HTR-8/SVneo (cell line): ENCODE measurements around the gene SLC26A1.
A peak's percentile ranks its signal among the peaks of the same experiment; 100 is the strongest.
"Not testable (repeated sequence)": the region's sequence is repeated elsewhere in the genome, so short reads cannot be mapped to it uniquely, and the experiment has no call there.

ENCODE experiments used
- DNase-seq: peaks from one replicate; pipeline ENCODE4 v3.0.0; 2011; ENCODE audit warnings: low spot score, mixed read lengths; ENCODE audit not compliant: insufficient read length
- FAIRE-seq: peaks from 2 replicates; lab custom pipeline; 2011; peaks lifted over from hg19 to GRCh38; lab: Jason Lieb, UNC

Gene SLC26A1

GRCh38 chr4:1000686-1001260 is 7.6 kb upstream of the SLC26A1 start:
- no peak for FAIRE-seq

GRCh38 chr4:999882-1000425 is 6.8 kb upstream of the SLC26A1 start:
- DNase-seq, result no peak

More at GRCh38 chr4:1000686-1001260, 7.6 kb upstream of the SLC26A1 start:
- DNase-seq, result no peak

GRCh38 chr4:999240-999863 is 6.1 kb upstream of the SLC26A1 start:
- not testable (repeated sequence) for FAIRE-seq, DNase-seq

More at GRCh38 chr4:999882-1000425, 6.8 kb upstream of the SLC26A1 start:
- no peak for FAIRE-seq

- DNase-seq (no peak), FAIRE-seq (peak; percentile 55)
Measured at GRCh38 chr4:998096-998691, 5.0 kb upstream of the SLC26A1 start.

GRCh38 chr4:997375-998071 is 4.3 kb upstream of the SLC26A1 start:
- FAIRE-seq, result no peak
- no peak for DNase-seq

GRCh38 chr4:996997-997374 is 3.8 kb upstream of the SLC26A1 start:
- DNase-seq, result no peak

GRCh38 chr4:996030-996996 is 3.1 kb upstream of the SLC26A1 start:
- FAIRE-seq (no peak), DNase-seq (no peak)

More at GRCh38 chr4:996997-997374, 3.8 kb upstream of the SLC26A1 start:
- no peak for FAIRE-seq

- no peak for FAIRE-seq
- no peak for DNase-seq
Measured at GRCh38 chr4:995311-996026, 2.3 kb upstream of the SLC26A1 start.

- no peak for DNase-seq
Measured at GRCh38 chr4:992297-993110, 700 bp downstream of the SLC26A1 start.

GRCh38 chr4:991451-992296 is 1.5 kb downstream of the SLC26A1 start:
- FAIRE-seq, result no peak
- DNase-seq, result no peak

More at GRCh38 chr4:992297-993110, 700 bp downstream of the SLC26A1 start:
- FAIRE-seq, result no peak

GRCh38 chr4:990746-991367 is 2.3 kb downstream of the SLC26A1 start:
- DNase-seq (no peak), FAIRE-seq (no peak)

GRCh38 chr4:989722-990471 is 3.3 kb downstream of the SLC26A1 start:
- FAIRE-seq (no peak), DNase-seq (no peak)

GRCh38 chr4:988726-989721 is 4.2 kb downstream of the SLC26A1 start:
- FAIRE-seq (no peak), DNase-seq (no peak)

- FAIRE-seq, result peak; percentile 82
- DNase-seq, result no peak
Measured at GRCh38 chr4:987624-988513, 5.3 kb downstream of the SLC26A1 start.
